Activated naive CD8-positive, alpha-beta T cell treated with anti-CD3 and anti-CD28 coated beads, Interleukin-2, amount 50 U/mL, for 24 hours (primary cell): ENCODE measurements around the gene TFCP2.

Experiments used
- ATAC-seq: fragments of 150-1000 bp; cut with Tn5 transposase; one replicate; pipeline ENCODE4 v1.10.0; 2021
- DNase-seq: peaks from one replicate; pipeline ENCODE4 v3.0.0; 2021
- H3K27ac Mint-ChIP-seq: one replicate; pipeline ENCODE4 v1.8.0; 2021; ENCODE audit warnings: mild to moderate bottlenecking, mixed read lengths
- H3K27me3 Mint-ChIP-seq: one replicate; pipeline ENCODE4 v1.8.0; 2021; ENCODE audit warnings: mixed read lengths
- H3K36me3 Mint-ChIP-seq: one replicate; pipeline ENCODE4 v1.8.0; 2021; ENCODE audit warnings: low read depth, mixed read lengths
- H3K4me1 Mint-ChIP-seq: one replicate; pipeline ENCODE4 v1.8.0; 2021; ENCODE audit warnings: mixed read lengths
- H3K4me3 Mint-ChIP-seq: one replicate; pipeline ENCODE4 v1.8.0; 2021; ENCODE audit warnings: mild to moderate bottlenecking, moderate library complexity, mixed read lengths
- H3K9me3 Mint-ChIP-seq: one replicate; pipeline ENCODE4 v1.8.0; 2021; ENCODE audit warnings: mixed read lengths

TFCP2 gene

DNA sequence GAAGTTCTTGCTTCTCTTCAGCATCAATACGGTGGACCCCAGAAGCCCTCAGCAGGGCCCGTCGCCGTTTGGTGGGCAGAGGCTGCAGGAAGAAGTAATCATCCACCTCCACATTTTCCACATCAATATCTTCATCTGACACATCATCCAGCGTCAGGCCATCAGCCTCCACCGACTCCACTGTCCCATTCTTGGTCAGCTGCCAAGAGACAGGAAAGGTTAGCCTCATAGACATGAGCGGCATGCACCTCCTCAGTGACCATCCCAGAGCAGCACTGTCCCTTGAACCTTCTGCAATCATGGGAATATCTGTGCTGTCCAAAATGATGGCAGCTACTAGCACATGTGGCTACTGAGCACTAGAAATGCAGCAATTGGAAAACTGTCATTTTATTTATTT, 105.2 kb downstream of the TFCP2 start:
- Mint-ChIP-seq H3K4me1 (peaks cover 6% of the 10 kb centered on the region), H3K36me3 (peaks cover 11% of the 10 kb centered on the region), H3K4me3 (no peak overlapping the region), H3K27me3 (no peaks in the 10 kb centered on the region), H3K9me3 (no peaks in the 10 kb centered on the region), H3K27ac (no peak overlapping the region)
- ATAC-seq: no peak
- no peak for DNase-seq

DNA sequence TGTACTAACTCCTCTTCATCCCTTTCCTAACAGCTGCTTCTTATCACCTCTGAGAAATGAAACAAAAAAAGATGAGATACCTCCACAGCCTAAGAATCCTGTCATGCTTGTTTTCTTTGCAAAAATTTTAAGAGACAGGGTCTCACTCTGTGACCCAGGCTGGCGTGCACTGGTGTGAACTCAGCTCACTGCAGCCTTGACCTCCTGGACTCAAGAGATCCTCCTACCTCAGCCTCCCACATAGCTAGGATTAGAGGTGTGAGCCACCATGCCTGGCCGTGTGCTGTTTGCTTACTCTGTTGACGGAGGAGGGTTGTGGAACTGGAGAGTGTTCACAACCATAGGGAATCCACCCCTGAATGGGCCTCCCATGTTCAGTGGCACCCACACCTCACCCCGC, 105.7 kb downstream of the TFCP2 start:
- H3K27ac Mint-ChIP-seq: no peak overlapping the region
- H3K27me3 Mint-ChIP-seq: no peaks in the 10 kb centered on the region
- no peaks in the 10 kb centered on the region for H3K9me3 Mint-ChIP-seq
- H3K4me1 Mint-ChIP-seq: peaks cover 6% of the 10 kb centered on the region
- no peak overlapping the region for H3K4me3 Mint-ChIP-seq
- ATAC-seq (no peak), DNase-seq (no peak)
- peaks cover 11% of the 10 kb centered on the region for H3K36me3 Mint-ChIP-seq

DNA sequence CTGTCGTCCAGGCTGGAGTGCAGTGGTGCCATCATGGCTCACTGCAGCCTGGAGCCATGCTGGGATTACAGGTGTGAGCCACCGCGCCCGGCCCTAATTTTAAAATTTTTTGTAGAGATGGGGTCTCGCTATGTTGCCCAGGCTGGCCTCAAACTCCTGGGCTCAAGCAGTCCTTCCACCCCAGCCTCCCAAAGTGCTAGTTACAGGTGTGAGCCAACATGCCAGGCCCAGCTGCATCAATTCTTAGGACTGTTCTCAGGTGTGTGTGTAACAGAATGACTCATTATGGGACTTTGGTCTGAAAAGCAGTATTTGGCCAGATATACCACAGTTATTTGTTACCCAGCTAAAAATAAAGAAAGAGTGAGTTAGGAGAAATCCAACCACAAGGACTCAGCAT, 107.4 kb downstream of the TFCP2 start:
- Mint-ChIP-seq H3K9me3 (no peaks in the 10 kb centered on the region), H3K36me3 (peaks cover 9% of the 10 kb centered on the region), H3K27me3 (no peaks in the 10 kb centered on the region), H3K27ac (no peak overlapping the region), H3K4me3 (no peak overlapping the region), H3K4me1 (peaks cover 6% of the 10 kb centered on the region)
- ATAC-seq (no peak), DNase-seq (no peak)

DNA sequence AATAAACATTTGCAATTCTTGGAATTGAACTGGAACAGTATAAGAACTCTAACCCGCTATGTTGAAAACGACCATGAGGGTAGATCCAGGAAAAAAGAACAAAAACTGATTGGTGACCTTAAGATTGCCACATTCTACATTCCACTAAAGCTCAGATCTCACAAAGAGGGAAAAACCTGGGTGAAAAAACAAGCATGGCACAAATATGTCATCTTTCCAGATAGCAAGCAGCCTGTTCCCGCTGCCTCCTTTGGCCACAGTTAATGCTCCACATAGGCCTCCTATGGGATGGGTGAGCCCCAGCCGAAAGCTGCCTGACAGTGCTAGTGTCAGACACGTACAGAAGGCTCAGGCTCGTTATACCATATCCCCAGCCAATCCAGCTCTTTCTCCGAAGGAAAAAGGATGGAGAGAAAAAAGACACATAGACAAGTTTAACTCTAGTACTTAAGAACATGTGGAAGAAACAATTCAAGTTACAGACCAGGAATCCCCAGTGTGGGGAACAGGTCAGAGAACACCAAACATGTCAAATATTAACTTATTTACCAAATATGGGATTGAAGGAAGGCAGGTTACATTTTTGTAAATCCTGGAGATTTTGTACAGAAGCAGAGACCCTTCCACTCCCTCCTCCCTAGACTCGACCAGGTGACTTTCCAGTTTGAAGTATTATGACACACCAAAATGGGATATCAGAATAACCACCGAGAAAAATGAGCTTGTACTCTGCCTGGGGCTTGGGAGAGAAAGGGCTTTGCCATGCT, 110.1 kb downstream of the TFCP2 start:
- Mint-ChIP-seq H3K36me3 (peaks cover 26% of the 10 kb centered on the region), H3K9me3 (no peaks in the 10 kb centered on the region), H3K4me1 (peaks cover 4% of the 10 kb centered on the region), H3K4me3 (no peak overlapping the region), H3K27me3 (no peaks in the 10 kb centered on the region), H3K27ac (no peak overlapping the region)
- ATAC-seq (no peak), DNase-seq (no peak)

DNA sequence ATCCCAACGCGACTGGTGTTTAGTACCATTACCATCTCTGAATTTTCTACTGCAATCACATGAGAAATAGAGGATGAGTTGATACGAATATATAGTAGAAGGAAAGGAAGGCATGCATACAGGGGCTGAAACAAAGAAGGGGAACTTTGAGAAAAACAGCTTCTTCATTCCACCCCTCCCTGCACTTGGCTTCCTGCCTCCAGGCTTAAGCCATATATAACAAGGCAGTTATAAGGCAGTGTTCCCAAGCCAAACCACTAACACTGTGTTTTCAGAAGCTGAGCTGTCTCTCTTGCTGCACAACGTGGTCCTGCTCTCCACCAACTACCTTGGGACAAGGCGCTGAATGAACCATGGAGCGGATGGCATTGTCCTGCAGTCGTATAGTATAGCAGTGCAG, 113.8 kb downstream of the TFCP2 start:
- no peak overlapping the region for H3K27ac Mint-ChIP-seq

DNA sequence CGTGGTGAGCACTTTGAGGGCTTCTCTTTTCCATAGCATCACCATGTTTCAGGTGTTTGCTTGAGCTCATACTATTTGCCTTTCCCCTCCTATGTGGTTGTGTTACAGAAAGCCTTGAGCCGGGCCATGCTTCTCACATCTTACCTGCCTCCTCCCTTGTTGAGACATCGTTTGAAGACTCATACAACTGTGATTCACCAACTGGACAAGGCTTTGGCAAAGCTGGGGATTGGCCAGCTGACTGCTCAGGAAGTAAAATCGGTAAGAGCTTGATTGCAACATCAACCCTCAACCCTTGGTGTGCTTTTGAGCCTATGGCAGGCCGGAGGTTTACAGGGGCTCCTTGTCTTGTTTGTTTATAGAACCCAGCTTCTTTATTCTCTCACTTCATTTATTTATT, 116.7 kb downstream of the TFCP2 start:
- no peak for DNase-seq

More for the DNA sequence above, 113.8 kb downstream of the TFCP2 start:
- ATAC-seq: no peak
- Mint-ChIP-seq H3K4me1 (no peaks in the 10 kb centered on the region), H3K36me3 (peaks cover 42% of the 10 kb centered on the region), H3K9me3 (no peaks in the 10 kb centered on the region), H3K4me3 (no peak overlapping the region), H3K27me3 (no peaks in the 10 kb centered on the region)
- no peak for DNase-seq

DNA sequence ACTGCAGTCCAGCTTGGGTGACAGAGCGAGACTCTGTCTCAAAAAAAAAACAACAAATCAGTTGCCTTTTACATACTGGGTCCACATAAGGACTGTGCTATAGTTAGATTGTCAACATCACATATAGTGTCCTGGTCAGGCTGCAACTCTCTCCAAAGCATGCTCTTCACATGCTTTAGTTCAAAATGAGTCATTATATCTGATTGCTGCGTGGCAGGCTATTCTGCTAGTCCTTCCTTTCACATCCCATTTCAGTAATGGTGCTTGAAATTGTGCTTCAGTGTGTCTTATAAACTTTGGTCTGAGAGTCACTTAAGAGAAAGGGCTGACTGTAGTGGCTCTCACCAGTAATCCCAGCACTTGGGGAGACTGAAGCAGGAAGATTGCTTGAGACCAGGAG, 117.9 kb downstream of the TFCP2 start:
- no peak overlapping the region for H3K27ac Mint-ChIP-seq
- no peaks in the 10 kb centered on the region for H3K9me3 Mint-ChIP-seq
- no peak overlapping the region for H3K4me3 Mint-ChIP-seq
- peaks cover 9% of the 10 kb centered on the region for H3K4me1 Mint-ChIP-seq
- no peak for DNase-seq
- ATAC-seq: no peak
- H3K36me3 Mint-ChIP-seq: peaks cover 53% of the 10 kb centered on the region
- no peaks in the 10 kb centered on the region for H3K27me3 Mint-ChIP-seq

More for the DNA sequence above, 116.7 kb downstream of the TFCP2 start:
- Mint-ChIP-seq H3K9me3 (no peaks in the 10 kb centered on the region), H3K4me3 (no peak overlapping the region), H3K36me3 (peaks cover 56% of the 10 kb centered on the region), H3K27ac (no peak overlapping the region), H3K27me3 (no peaks in the 10 kb centered on the region), H3K4me1 (peaks cover 6% of the 10 kb centered on the region)
- no peak for ATAC-seq

DNA sequence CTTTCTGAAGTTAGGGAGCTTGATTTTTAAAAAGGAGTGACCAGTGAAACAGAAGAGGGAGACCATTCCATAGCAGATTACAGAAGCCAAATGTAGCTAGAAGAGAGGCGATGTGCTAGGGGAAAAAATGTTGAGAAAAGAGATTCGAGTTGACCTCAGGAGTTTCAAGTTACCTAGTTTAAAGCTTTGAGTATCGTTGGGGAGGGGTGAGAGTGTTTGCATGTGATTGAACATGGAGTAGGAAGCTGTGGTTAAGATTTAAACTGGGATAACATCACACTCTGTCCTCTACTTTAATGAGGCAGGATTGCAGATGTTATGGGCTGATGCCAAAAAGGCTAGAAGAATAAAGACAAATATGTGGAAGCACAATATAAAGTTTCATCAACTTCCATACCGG, 121.1 kb downstream of the TFCP2 start:
- Mint-ChIP-seq H3K27ac (peak overlapping the region; percentile 3), H3K4me1 (peaks cover 35% of the 10 kb centered on the region), H3K9me3 (no peaks in the 10 kb centered on the region), H3K27me3 (peaks cover 2% of the 10 kb centered on the region), H3K4me3 (no peak overlapping the region), H3K36me3 (peaks cover 51% of the 10 kb centered on the region)
- DNase-seq: no peak
- ATAC-seq: no peak

DNA sequence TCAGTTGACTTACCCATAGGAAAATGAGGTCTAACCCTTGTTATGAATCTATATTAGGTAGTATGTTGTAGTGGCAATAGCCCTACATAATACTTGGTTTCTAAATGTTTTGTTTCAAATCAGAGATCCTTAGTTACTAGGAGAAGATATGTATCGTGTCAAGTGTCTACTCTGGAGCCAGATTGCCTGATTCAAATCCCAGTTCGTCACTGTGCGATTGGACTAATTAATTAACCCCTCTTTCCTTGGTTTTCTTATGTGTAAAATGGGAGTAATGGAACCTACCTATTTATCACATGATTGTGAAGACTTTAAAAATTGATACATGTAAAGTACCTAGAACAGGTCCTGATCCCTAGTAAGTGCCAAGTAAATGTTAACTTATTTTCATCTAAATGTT, 123.4 kb downstream of the TFCP2 start:
- ATAC-seq: no peak
- H3K27me3 Mint-ChIP-seq: peaks cover 2% of the 10 kb centered on the region
- no peaks in the 10 kb centered on the region for H3K9me3 Mint-ChIP-seq
- H3K36me3 Mint-ChIP-seq: peaks cover 40% of the 10 kb centered on the region
- peaks cover 37% of the 10 kb centered on the region for H3K4me1 Mint-ChIP-seq
- peak overlapping the region; percentile 100 for H3K4me3 Mint-ChIP-seq
- no peak for DNase-seq
- H3K27ac Mint-ChIP-seq: peak overlapping the region; percentile 98

DNA sequence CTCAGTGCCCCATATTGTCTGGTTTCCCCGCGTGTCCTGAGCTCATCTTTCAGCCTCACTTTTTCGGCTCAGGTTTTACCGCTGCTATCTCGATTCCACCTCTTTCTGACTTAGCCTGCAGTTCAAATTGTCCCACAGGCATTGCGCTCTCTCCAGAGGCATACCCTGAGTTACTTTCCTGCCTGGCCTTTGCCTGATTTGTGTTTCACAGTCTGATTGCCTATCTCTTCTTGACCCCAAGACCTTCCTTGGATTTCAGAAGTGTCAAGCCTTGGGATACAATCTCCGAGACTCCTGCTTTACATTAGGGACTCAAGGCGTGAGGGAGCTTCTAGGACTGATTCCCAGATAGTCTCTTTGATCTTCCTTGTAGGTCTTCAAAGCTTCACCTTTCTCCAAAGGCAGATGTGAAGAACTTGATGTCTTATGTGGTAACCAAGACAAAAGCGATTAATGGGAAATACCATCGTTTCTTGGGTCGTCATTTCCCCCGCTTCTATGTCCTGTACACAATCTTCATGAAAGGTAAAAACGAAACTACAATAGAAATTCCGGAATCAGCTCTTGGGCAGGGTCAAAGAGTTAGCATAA, 124.2 kb downstream of the TFCP2 start:
- ATAC-seq (no peak), DNase-seq (no peak)
- Mint-ChIP-seq H3K27me3 (peaks cover 2% of the 10 kb centered on the region), H3K27ac (peak overlapping the region; percentile 98), H3K9me3 (no peaks in the 10 kb centered on the region), H3K4me1 (peaks cover 37% of the 10 kb centered on the region), H3K36me3 (peaks cover 35% of the 10 kb centered on the region), H3K4me3 (peak overlapping the region; percentile 100)

DNA sequence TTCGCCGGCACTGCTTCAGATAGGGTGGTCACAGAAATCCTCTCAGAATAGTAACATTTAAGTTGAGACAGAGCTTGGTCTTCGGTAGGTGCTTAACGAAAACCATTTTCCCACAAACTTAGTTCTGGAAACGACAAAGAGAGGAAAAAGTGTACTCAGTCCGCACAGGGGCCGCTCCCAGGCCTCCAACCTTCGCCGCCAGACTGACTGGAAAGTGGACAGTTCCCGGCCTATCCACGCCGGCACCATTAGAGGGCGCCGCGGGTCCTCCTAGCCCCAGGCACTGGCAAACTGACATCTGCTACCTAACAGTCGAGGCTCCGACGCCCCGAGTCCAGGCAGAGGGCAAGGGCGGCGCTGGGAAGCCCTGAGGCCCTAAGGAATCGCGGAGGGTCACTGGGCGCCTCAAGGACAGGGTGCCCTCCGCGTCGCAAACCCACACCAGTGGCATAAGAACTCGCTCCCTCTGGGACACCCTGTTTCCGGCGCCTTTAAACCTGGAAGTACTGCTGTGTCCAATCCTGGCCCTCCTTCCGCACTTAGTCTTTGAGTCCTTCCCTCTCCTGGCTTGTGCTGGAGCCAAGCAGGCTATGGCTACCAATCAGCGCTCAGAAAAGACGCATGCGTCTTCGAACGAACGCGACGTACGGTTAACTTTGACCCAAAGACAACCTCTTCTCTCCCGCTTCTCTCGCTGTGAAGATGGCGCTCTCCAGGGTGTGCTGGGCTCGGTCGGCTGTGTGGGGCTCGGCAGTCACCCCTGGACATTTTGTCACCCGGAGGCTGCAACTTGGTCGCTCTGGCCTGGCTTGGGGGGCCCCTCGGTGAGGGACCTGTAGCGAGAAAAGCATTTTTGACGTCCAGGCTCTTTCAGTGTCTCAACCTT, 125.0 kb downstream of the TFCP2 start, which contains the start of gene LETMD1:
LETMD1 (plus strand) TSS at position 673 of the 886 bp plus-strand sequence; CDS start at position 703, 30 bp downstream.
- ATAC-seq (peak; percentile 99), DNase-seq (peak; percentile 89)
- Mint-ChIP-seq H3K27me3 (peaks cover 2% of the 10 kb centered on the region), H3K4me1 (peaks cover 37% of the 10 kb centered on the region), H3K9me3 (no peaks in the 10 kb centered on the region), H3K27ac (peak within 1 kb of the TSS; percentile 98), H3K36me3 (peaks cover 28% of the 10 kb centered on the region), H3K4me3 (peak within 1 kb of the TSS; percentile 100)
